HG02885 (cell line): ENCODE data around the gene GBA3.

Experiments
- ATAC-seq: cut with Tn5 transposase; IDR thresholded peaks from one replicate; pipeline ENCODE4 v1.9.1; 2021; ENCODE audit warnings: mild to moderate bottlenecking; ENCODE audit not compliant: unreplicated experiment, poor library complexity

The GBA3 gene

GRCh38 chr4:22766068-22766467 is 73.3 kb downstream of the GBA3 start:
- ATAC-seq = no peak

- no peak for ATAC-seq
These were observed 85.9 kb downstream of the GBA3 start for GRCh38 chr4:22778547-22779163.

- no peak for ATAC-seq
These were observed 87.6 kb downstream of the GBA3 start for GRCh38 chr4:22780317-22780716.

- ATAC-seq = no peak
These were observed 88.1 kb downstream of the GBA3 start for GRCh38 chr4:22780797-22781196.

- ATAC-seq = no peak
These were observed 95.1 kb downstream of the GBA3 start for GRCh38 chr4:22787753-22788375.

GRCh38 chr4:22790631-22791030 is 97.9 kb downstream of the GBA3 start:
- no peak for ATAC-seq

GRCh38 chr4:22794732-22795131 is 102.0 kb downstream of the GBA3 start:
- ATAC-seq = no peak

GRCh38 chr4:22801391-22801790 is 108.7 kb downstream of the GBA3 start:
- no peak for ATAC-seq

GRCh38 chr4:22802876-22803275 is 110.1 kb downstream of the GBA3 start:
- no peak for ATAC-seq

GRCh38 chr4:22803512-22803911 is 110.8 kb downstream of the GBA3 start:
- no peak for ATAC-seq

GRCh38 chr4:22814906-22815305 is 122.2 kb downstream of the GBA3 start:
- no peak for ATAC-seq

GRCh38 chr4:22824091-22824490 is 131.4 kb downstream of the GBA3 start:
- no peak for ATAC-seq

GRCh38 chr4:22842360-22843018 is 149.8 kb downstream of the GBA3 start:
- ATAC-seq = no peak

- no peak for ATAC-seq
These were observed 155.6 kb downstream of the GBA3 start for GRCh38 chr4:22848332-22848731.

- ATAC-seq = no peak
These were observed 157.3 kb downstream of the GBA3 start for GRCh38 chr4:22850055-22850454.

GRCh38 chr4:22850630-22851029 is 157.9 kb downstream of the GBA3 start:
- peak; percentile 64 for ATAC-seq

- no peak for ATAC-seq
These were observed 164.7 kb downstream of the GBA3 start for GRCh38 chr4:22857411-22857810.

- ATAC-seq = no peak
These were observed 166.6 kb downstream of the GBA3 start for GRCh38 chr4:22859318-22859717.
